ENCODE data around the gene DAAM2.

DAAM2 gene

DNA sequence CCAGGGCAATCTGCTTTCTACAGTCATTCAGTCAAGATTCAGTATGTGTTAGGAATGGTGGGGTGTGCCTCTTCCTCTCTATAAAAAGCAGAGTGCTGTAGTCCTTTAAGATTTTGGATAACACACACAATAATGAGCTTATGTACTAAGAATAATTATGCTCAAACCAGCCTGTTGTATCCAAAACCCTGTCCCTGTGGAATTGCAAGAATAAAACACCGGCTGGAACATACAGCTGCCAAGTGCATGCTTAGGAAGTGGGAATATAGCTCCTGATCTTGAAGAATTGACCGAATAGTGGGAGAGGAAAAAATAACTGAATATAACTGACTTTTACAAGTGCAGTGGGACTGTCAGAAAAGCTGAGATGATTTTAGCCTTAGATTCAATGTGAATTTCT is 143.1 kb downstream of the DAAM2 start:
- no peak for DNase-seq

DNA sequence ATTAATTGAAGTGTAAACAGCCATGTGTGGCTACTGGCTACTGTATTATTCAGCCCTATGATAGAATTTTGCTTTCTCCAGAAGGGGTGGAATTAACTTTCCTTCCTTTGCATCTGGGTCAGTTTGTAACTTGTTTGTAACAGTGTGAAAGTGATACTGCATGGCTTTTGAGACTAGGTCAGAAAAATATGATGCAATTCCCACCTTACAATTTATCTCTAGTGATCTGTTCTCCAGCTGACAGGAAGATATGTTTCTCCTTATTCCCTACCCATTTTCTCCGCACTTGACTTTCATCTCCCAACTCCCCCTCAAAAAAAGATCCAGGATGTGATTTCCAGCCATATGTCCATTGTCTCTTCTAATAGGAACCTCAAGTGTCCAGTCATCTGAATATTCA is 144.7 kb downstream of the DAAM2 start:
- no peak for DNase-seq

DNA sequence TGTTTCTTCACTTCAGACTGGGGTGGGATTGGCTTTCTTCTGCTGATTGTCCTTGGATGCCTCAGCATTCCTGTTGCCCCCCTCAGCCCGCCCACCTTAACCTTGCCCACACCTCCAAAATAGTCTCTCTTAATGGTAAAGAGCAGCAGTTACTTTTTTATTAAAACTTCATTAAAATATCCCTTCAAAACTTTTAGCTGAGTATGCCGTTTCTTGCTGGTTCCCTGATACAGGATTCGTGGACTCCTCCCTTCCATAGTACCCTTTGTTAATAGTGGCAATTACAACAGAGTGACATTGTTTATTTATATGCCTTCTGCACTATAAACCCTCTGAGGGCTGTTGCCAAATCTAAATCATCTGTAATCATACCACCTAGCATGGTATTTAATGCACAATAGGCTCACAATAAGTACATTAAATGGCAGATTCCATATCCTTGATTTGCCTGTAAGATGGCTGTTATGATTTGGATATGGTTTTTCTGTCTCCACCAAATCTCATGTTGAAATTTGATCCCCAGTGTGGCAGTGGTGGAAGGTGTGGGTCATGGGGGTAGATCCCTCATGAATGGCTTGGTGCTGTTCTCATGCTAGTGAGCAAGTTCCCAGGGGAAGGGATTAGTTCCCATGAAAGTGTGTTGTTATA is 145.6 kb downstream of the DAAM2 start:
- DNase-seq = no peak

DNA sequence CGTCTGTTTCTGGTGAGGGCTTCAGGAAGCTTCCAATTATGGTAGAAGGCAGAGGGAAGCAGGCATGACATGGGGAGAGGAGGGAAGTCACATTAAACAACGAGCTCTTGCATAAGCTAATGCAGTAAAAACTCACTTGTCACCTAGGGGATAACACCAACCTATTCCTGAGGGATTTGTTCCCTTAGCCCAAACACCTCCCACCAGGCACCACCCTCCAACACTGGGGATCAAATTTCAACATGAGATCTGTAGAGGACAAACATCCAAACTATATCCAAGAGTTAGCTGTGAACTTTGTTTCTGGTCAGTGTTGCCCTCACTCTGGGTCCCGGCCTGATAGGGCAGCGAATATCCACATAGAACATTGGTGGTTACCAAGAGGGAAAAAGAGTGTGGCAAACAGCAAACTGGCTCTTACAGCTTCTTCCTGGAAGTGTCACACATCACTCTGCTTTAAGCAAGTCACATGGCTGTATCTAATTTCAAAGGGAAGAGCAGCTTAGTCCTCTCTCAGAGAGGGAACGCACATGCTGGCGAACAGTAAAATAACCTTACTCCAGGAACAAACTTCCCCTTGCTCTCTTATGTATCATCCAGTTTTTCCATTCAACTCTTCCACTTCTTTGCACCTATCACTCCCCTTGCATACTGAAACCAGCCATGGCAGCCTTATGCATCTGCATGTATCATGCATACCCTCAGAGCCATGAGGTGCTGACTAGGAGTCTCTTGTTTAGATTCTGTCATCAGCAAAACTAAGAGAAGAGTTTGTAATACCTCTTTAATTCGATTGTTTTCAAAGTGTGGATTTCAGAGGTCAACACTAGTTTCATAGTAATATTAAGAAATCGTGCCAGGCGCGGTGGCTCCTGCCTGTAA is 146.8 kb downstream of the DAAM2 start:
- DNase-seq = no peak

- no peak for DNase-seq
Measured at GRCh38 chr6:39941138-39941537, 149.0 kb downstream of the DAAM2 start.

- DNase-seq = no peak
Measured at GRCh38 chr6:39941820-39942219, 149.6 kb downstream of the DAAM2 start.

- DNase-seq = no peak
Measured at GRCh38 chr6:39942903-39943580, 150.9 kb downstream of the DAAM2 start.

DNA sequence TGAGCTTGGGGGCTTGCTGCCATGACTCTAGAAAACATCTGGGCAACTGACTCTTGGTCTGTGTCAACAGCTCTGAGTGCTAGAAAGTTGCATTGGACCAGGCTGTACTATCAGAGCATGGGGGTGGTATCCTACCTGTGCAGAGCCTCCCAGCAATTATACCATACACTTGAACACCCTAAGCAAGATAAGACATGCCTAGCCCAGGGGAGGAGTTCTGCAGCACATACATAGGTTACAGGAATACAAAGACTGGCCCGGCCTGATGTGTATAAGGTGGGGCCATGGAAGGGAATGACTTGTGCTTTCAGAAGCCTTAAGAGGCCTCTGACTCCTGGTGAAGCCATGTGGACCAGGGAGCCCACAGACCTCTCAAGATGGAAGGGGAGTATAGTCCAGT is 153.4 kb downstream of the DAAM2 start:
- DNase-seq = no peak

- DNase-seq = no peak
Measured at GRCh38 chr6:39947611-39948068, 155.5 kb downstream of the DAAM2 start.

DNA sequence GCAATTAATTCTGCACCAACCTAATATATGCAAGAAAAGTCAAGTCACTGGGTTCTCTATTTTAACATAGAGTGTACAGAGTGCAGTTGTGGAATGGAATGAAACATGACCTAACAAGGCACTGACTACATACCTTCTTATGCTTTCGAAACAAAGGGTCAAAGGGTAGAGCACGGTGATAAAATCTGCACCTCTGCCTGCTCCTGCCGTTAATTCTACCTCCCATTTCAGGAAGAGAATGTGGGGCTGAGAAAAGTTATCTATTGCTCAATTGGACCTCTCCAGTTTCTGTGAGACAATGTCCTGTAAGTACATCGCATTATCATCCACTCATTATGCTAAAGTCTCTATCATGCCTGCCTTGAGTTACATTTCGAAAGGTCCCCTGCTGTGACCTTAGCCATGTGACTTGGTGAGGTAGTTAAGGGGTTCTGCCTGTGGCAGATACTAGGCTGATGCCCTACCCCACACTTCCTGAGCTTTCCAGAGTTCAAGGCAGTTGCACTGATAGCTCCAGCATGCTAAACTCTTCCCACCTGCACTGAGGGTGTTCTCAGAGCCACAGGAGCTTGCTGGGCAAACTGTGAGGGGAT is 156.1 kb downstream of the DAAM2 start:
- no peak for DNase-seq

DNA sequence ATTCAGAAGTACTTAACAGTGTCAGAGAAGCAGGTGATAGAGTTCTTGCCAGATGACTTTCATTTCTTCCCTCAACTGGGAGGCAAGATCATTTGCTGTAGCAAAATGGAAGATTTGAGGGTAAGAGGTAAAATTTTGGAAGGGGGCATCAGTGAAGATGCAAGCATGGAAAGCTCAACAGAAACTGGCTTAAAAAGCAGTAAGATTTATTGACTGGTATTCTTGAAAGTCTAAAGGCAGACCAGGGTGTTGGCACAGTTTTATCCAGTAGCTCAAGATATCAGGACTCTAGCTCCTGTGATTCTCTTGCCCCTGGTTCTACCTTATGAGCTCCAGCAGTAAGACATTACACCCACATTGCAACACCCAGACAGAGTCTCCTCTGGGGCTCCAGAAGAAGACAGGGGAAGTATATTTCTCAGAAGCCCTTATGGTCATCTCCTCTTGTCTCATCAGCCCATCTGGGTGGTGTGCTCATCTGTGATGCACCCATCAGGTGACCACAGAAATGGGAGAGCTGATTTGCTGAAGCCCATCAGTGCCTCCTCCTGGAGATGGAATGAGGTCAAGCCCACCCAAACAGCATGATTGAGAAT is 158.0 kb downstream of the DAAM2 start:
- DNase-seq = no peak

- DNase-seq = no peak
Measured at GRCh38 chr6:39951191-39951590, 159.0 kb downstream of the DAAM2 start.

DNA sequence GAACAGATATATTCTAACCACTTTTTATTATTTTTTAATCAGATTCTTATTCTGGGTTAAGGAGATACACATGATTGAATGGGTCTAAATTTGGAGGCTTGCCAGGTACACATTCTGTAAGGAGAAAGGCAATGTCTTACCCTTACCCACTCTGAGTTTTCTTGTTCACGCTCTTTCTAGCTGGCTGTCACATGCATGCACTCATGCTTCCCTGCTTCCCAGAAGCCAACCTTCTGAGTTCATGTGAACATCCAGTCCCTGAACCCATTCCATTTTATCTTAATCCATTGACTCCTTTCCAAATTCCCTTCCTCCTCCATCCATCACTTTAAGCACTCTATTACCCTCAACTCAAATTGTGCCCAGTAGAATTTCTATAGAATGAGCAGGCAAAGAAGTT is 159.5 kb downstream of the DAAM2 start:
- no peak for DNase-seq

- no peak for DNase-seq
Measured at GRCh38 chr6:39952167-39952566, 160.0 kb downstream of the DAAM2 start.

GRCh38 chr6:39953076-39953618 is 161.0 kb downstream of the DAAM2 start:
- no peak for DNase-seq
